Renal pelvis (tissue), 4 donors: ENCODE data around the gene ZFTA. TPM values are rescaled to one million over a fixed set of nuclear protein-coding genes. Genes with fewer than 3 reads are reported as not detected.

ENCODE experiments used
- DNase-seq: peaks from one replicate; pipeline ENCODE4 v3.0.0-alpha.2; 2013
- polyA plus RNA-seq, 3 donors: library from polyadenylated mRNA; unstranded; fragments of 120-200 nt; gene quantifications; one replicate each; pipeline ENCODE4 v1.2.1, GENCODE V29; 2013; ENCODE audit not compliant: insufficient read length in 3 of 3

The ZFTA gene
- polyA plus RNA-seq, 3 donors, result 42.9 to 52.7 (median 50.6) TPM

DNA sequence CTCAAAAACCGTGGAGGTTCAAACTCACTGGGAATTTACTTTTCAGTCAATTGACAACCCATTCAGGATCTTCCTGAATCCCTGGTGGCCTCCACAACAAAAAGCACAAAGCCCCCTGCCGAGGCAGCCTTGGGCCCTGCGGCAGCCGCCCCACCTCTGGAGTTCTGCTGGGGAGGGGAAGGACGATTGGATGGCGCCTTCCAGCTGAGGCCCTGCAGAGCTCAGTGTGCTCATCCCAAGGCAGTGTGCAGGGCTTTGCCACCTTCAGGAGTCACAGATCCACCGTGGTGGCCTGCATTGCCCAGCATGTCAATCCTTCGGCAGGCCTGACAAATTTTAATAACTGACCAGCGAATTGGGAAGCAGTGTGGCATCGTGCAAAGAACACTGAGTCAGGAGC is 7.4 kb downstream of the ZFTA start:
- no peak for DNase-seq

DNA sequence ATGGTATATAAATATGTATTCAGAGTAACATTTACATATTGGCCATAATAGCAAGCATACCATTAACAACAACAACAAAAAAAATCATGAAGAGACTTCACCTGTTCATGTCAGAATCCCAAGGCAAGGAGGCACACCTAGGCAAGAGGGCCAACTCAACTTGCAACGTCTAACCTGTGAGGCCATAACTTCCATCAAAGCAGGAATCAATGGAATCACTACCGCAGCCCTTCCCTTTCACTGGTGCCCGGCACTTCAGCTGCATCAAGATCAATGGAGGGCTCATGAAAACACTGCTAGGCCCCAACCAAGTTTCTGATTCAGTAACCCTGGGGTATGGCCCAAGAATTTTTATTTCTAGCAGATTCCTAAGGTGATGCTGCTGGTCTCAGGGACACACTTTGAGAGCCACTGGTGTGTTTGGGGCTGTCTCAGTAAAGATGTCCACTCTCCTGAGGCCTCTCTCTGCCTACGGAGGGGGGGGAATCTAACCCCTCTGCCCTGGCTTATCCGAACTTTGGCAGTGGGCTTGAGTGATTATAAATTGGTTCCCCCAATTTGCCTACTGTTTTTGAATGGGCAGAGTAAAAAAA is 8.0 kb downstream of the ZFTA start:
- DNase-seq, result no peak

DNA sequence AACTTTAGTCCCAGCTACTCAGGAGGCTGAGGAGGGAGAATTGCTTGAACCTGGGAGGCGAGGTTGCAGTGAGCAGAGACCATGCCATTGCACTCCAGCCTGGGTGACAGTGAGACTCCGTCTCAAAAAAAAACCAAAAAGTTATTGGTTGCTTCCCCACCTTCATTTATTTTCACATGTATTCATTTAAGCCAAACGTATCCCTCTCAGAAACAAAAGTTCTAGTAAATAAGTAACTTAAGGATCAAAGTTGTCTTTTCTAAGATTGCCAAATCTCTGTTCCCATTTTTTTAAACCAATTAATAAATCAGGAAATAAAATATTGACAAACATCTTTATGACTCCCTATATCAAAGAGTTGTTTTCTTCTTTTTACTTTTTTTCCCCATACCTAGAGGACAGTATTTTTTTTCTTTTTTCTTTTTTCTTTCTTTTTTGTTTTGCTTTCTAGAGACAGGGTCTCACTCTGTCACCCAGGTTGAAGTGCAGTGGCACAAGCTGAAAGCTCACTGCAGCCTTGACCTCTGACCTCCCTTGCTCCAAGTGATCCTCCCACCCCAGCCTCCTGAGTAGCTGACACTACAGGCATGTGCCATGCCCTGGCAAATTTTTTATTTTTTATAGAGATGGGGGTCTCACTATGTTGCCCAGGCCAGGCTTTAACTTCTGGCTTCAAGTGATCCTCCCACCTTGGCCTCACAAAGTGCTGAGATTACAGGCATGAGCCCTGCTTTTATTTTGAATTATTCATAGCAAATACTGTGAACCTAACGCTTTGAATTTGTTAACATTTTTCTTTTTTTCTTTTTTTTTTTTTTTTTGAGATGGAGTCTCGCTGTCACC is 11.4 kb downstream of the ZFTA start:
- no peak for DNase-seq

DNA sequence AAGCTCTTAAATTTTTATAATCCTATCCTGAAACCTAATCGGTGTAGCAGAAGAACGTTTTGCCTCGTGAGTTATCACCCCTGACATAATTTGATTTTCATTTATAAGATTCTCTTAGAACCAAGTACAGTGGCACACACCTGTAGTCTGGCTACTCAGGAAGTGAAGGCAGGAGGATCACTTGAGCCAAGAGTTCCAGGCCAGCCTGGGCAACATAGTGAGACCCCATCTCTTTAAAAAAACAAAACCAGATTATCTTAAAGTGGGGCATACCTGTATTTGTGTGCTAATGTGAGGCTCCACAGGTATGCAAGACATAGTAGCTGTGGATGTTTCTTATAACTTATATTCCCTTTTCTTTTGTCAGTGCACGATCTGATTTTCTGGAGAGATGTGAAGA is 19.0 kb downstream of the ZFTA start:
- DNase-seq, result no peak

DNA sequence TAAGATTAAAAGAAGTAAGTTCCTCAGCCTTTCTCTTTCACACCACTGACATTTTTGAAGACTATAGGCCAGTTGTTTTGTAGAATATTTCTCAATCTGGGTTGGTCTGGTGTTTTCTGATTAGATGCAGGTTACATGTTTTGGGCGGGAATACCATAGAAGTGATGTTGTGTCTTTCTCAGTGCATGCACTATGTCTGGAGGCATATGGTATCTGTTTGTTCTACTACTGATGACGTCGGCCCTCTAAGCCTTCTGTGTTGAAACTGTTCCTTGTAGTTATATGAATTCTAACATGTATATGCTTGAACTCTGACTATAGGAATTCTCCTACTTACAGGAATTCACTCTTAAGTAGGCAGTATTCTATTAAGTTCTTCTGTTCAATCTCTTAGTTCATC is 21.6 kb downstream of the ZFTA start:
- no peak for DNase-seq

DNA sequence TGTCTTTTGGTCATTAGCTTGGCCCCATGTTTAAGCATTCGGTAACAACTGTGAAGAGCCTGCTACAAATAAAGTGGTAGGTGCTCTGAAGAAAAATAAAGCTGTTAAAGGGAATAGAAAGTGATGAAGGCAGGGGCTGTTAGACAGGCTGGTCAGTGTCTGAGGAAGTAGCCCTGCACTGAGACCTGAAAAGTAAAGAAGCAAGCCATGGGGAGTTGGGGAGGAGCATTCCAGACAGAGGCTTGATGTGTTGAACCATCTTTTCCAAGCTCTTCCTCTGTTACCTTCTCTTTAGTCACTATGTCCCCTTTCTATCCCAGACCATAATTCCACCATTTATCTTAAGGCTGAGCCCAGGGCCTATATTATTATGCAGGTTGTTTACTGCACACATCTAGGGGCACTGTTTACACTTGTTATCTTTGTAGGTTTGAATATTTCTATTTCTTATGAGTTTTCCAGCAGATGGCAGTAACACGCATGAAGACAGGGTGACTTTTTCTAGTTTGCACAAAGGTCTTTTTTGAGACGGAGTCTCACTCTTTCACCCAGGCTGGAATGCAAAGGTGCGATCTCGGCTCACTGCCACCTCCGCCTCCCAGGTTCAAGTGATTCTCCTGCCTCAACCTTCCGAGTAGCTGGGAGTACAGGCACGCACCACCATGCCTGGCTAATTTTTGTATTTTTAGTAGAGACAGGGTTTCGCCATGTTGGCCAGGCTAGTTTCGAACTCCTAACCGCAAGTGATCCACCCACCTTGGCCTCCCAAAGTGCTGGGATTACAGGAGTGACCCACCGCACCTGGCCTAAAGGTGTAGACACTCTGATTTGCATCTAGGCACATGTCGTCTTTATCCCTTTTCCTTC is 23.0 kb downstream of the ZFTA start:
- DNase-seq, result no peak

DNA sequence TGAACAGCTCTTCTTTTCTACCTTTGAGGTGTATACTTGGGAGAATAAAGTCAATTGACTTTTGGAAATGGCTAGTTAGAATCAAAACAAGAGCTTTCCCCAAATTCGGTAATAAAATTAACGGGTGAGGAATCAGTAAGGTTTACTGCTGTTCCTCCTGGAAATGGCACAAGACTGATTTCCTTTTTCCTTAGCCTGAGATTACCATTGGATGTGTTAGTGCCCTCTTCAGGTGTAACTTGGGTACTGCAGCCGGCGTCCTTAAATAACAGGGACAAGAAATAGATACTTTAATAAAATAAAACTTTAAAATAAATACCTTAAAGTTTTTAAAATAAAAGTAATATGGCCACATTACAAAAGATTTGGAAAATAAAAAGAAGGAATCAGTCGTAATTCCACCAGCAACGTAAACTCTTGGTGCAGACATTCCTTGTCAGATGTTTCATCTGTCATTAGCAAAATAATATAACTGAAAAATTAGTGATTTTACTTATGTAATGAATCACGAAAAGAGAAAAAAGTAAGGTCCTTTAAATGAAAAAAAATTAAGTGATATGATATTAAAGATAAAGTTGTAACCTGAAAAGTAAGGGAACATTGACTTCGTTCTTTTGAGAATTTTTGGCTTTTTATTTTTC is 29.7 kb downstream of the ZFTA start:
- DNase-seq, result peak; percentile 66

DNA sequence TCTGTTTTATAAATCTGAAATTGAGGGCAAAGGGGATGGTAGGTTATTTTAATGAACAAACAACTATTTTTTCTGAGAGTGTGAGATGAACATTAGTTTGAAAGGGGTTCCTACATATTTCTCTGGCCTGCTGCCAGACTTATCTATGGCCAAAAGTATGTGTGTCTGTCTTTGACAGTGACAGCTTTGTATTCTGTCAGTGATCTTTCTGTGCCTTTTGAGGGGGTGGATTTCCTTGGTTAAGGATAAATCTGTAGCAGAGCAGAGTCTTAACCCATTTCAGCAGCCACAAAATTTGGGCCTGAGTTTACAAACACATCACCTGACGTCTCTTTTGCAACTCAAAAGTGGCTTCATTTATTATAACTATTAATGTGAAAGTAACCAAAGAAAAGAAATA is 30.9 kb downstream of the ZFTA start:
- DNase-seq, result no peak

DNA sequence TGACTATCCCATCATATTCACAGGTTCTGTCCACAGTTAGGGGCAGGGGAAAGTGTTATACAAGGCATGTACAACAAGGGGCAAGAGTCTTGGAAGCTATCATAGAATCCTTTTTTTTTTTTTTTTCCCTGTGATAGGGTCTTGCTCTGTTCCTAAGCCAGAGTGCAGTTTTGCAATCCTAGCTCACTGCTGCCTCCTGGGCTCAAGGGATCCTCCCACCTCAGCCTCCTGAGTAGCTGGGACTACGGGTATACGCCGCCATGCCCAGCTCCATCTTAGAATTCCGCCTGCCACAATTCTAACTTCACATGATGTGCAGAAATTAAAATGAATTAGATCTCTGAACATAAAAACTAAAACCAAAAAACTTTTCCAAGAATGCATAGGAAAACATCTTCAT is 31.7 kb downstream of the ZFTA start:
- no peak for DNase-seq

DNA sequence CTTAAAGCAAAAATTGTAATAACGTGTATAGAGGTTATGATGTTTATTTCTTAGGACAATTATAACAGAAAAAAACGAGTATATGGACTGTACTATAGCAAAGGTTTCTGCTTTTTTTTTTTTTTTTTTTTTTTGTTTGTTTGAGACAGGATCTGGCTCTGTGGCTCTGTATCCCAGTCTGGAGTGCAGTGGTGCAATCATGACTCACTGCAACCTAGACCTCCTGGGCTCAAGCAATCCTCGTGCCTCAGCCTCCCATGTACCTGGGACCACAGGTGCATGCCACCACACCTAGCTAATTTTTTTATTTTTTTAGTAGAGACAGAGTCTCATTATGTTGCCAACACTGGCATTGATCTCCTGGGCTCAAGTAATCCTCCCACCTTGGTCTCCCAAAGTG is 39.2 kb downstream of the ZFTA start:
- DNase-seq, result no peak

DNA sequence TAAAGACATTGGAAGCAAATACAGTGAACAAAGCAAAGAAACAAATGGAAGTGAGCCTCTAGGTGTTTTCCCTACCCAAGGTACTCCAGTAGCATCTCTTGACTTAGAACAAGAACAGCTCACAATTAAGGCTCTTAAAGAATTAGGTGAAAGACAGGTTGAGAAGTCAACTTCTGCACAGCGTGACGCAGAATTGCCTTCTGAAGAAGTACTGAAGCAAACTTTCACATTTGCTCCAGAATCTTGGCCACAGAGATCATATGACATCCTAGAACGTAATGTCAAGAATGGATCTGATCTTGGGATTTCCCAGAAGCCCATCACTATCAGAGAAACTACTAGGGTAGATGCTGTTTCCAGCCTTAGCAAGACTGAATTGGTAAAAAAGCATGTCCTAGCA is 48.0 kb downstream of the ZFTA start:
- no peak for DNase-seq

DNA sequence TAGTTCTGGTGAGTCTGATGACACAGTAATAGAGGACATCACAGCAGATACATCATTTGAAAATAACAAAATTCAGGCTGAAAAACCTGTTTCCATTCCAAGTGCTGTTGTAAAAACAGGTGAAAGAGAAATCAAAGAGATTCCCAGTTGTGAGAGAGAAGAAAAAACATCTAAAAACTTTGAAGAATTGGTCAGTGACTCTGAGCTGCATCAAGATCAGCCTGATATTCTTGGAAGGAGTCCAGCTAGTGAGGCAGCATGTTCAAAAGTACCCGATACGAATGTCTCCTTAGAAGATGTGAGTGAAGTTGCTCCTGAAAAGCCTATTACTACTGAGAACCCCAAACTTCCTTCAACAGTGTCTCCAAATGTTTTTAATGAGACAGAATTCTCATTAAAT is 48.6 kb downstream of the ZFTA start:
- DNase-seq, result no peak

DNA sequence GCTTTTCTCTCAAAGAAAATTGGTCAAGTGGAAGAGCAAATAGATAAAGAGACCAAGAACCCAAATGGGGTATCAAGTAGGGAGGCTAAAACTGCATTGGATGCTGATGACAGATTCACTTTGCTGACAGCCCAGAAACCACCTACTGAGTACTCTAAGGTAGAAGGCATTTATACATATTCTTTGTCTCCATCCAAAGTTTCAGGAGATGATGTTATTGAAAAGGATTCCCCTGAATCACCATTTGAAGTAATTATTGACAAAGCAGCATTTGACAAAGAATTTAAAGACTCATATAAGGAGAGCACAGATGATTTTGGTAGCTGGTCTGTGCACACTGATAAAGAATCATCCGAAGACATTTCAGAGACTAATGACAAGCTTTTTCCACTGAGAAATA is 49.6 kb downstream of the ZFTA start:
- DNase-seq, result no peak

Other genes starting within 250 kb of the ZFTA start
- 10 to 100 TPM in 1 of 3 donors, 1 to 10 TPM in 2; 9.0 to 10.0 (median 9.8) TPM for gene PLAAT4, start 232.0 kb downstream of the ZFTA start, polyA plus RNA-seq
- under 1 TPM in 2 of 3 donors, not detected in 1; 0.31 to 0.34 TPM for gene PLAAT2, start 205.4 kb downstream of the ZFTA start, polyA plus RNA-seq
- 10 to 100 TPM; 18.8 to 22.6 (median 22.5) TPM for gene PLAAT3, start 154.3 kb downstream of the ZFTA start, polyA plus RNA-seq
- gene ATL3, start 97.4 kb downstream of the ZFTA start, polyA plus RNA-seq, result 10 to 100 TPM; 15.3 to 17.2 (median 15.7) TPM
- gene RTN3, start 87.3 kb downstream of the ZFTA start, polyA plus RNA-seq, result 100 to 1,000 TPM; 160 to 173 (median 160) TPM
- 10 to 100 TPM; 37.7 to 43.1 (median 39.0) TPM for gene SPINDOC, start 44.7 kb upstream of the ZFTA start, polyA plus RNA-seq
- 10 to 100 TPM; 35.5 to 36.7 (median 35.8) TPM for gene MARK2, start 70.3 kb upstream of the ZFTA start, polyA plus RNA-seq
- gene RCOR2, start 148.4 kb upstream of the ZFTA start, polyA plus RNA-seq, result 10 to 100 TPM; 11.4 to 16.8 (median 15.4) TPM
- gene NAA40, start 170.2 kb upstream of the ZFTA start, polyA plus RNA-seq, result 10 to 100 TPM; 28.1 to 46.4 (median 42.4) TPM
- gene COX8A, start 205.8 kb upstream of the ZFTA start, polyA plus RNA-seq, result 100 to 1,000 TPM; 264 to 345 (median 336) TPM
- 100 to 1,000 TPM in 2 of 3 donors, 10 to 100 TPM in 1; 95.3 to 113 (median 110) TPM for gene OTUB1, start 217.7 kb upstream of the ZFTA start, polyA plus RNA-seq